LNCaP clone FGC (cell line): ENCODE results near the gene LSP1.

Experiments used
- DNase-seq: peaks from one replicate; pipeline ENCODE4 v3.0.0-alpha.2; 2011; ENCODE audit warnings: low read depth
- H3K4me3 ChIP-seq: 2 replicates; pipeline ENCODE4 v1.5.1; 2011; ENCODE audit warnings: mild to moderate bottlenecking, low read depth, low read length, control low read depth
- TF ChIP-seq, protein P1 (sequence below): IDR thresholded peaks from 2 replicates; pipeline ENCODE4 v1.5.1; 2012; ENCODE audit warnings: mild to moderate bottlenecking; ENCODE audit not compliant: control insufficient read depth, insufficient read depth; ENCODE audit errors: extremely low read depth

The LSP1 gene

DNA sequence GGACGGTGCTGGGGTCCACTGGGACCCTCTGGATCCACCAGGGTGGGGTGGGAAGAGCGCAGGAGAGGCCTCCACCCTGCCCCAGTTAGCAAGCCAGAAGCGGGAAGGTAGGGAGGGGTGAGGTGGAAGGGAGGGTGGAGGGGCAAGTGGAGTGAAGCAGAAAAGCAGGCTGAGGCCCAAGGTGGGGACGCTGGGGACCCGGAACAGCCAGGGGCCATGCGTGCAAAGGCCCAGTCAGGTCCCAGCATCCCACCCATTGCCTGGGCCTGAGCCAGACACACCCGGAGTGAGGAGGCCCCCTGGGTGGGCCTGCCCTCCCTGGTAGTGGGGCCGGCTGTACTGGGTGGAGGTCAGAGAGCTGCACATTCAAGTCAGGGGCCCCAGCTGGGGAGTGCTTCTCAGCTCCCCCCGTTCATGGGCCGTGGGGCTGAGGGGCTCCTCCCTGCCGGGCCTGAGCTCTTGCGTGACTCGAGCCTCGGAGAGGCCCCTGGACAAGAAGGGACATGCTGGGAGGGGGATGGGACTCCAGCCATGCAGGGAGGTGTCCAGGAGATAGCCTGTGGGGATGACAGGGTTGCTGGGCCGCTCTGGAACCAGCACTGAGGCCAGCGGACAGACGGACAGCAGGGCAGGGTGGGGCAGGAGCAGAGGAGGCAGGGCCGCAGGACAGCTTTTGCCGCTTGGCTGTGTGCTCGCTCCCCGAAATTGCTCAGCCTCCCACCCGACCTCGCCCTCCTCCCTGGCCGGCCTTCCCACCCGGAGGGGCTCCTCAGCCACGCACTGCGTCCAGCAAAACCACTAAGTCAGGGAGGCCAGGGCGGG lies 74.4 kb downstream of the LSP1 start:
- H3K4me3 ChIP-seq: no peak overlapping the region
- no peak for DNase-seq
- TF ChIP-seq, protein P1, sequence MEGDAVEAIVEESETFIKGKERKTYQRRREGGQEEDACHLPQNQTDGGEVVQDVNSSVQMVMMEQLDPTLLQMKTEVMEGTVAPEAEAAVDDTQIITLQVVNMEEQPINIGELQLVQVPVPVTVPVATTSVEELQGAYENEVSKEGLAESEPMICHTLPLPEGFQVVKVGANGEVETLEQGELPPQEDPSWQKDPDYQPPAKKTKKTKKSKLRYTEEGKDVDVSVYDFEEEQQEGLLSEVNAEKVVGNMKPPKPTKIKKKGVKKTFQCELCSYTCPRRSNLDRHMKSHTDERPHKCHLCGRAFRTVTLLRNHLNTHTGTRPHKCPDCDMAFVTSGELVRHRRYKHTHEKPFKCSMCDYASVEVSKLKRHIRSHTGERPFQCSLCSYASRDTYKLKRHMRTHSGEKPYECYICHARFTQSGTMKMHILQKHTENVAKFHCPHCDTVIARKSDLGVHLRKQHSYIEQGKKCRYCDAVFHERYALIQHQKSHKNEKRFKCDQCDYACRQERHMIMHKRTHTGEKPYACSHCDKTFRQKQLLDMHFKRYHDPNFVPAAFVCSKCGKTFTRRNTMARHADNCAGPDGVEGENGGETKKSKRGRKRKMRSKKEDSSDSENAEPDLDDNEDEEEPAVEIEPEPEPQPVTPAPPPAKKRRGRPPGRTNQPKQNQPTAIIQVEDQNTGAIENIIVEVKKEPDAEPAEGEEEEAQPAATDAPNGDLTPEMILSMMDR: no peak

DNA sequence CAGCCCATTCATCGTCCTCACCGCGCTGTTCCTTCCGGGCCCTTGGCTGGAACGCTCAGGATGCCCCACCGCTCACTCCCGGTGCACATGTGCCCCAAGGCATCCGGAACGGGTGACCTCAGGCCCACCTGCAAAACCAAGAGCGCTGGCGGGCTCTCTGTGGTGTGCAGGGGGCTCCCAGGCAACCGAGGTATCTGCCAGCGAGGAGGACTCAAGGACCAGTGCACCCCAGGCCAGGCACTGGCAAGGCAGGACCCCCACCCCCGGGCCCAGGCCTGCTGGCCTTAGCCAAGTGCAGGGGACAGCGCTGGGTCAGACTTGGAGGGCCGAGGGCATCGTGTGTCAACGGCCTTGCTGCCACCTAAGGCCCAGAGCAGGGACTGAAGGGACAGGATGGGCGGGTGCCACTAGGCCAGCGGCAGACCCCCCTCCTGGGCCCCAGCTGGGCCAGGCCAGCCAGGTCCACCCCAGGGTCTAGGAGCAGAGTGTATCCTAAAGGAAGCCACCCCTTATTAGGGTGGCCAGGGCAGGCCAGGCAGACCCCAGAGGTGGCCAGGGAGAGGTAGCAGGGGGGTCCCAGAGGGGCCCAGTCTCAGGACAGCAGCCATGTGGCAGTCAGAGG lies 75.1 kb downstream of the LSP1 start:
- no peak for DNase-seq
- TF ChIP-seq, protein P1: no peak
- no peak overlapping the region for H3K4me3 ChIP-seq

DNA sequence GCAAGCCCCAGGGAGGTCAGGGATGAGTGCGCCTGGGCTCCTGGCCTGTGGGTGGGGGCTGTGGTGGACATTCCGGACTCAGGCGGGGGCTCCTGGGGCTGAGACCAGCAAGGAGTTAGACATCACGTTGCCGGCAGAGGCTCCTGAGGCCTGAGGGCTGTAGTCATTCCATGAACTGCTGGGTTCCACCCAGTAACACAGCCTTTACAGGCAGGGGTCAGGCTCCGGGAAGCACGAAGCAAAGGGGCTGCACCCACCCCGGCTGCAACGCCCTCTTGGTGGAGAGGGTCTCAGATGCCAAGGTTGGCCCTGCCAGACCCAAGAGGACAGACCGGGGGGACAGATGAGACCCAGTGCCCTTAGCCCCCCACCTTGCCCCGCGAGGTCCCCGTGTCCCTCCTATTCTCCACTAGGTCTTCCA lies 75.6 kb downstream of the LSP1 start:
- TF ChIP-seq, protein P1: no peak
- DNase-seq: no peak
- no peak overlapping the region for H3K4me3 ChIP-seq

DNA sequence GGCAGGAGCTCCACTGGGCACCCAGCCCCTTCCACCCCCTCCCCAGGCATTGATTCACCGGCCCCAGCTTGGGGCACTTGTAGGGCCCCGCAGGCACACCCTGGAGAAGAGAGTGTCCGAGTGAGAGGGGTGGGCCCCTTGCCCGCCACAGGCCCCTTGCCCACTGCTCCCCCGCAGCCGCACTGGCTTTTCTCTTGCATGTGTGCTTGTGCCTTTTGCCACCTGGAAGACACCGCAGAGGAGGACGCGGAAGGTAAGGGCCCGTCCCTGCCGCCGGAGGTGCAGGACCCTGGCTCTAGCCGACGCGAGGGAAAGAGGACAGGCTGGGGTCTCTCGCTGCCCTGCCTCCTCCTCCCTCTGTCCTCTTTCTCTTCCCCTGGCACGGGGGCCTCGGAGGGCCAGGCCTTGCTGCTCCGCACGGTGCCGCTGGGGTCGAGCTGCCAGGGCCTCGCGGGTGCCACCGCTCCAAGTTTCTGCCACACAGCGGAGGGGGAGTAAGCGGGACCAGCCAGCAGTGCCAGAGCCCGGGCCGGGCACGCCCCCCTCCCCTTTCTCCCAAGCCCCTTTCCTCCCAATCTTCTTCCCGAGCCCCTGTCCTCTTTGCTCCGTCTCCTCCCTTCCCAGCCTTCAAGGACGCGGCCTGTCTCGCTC lies 76.1 kb downstream of the LSP1 start:
- H3K4me3 ChIP-seq: no peak overlapping the region
- TF ChIP-seq, protein P1: no peak
- no peak for DNase-seq

DNA sequence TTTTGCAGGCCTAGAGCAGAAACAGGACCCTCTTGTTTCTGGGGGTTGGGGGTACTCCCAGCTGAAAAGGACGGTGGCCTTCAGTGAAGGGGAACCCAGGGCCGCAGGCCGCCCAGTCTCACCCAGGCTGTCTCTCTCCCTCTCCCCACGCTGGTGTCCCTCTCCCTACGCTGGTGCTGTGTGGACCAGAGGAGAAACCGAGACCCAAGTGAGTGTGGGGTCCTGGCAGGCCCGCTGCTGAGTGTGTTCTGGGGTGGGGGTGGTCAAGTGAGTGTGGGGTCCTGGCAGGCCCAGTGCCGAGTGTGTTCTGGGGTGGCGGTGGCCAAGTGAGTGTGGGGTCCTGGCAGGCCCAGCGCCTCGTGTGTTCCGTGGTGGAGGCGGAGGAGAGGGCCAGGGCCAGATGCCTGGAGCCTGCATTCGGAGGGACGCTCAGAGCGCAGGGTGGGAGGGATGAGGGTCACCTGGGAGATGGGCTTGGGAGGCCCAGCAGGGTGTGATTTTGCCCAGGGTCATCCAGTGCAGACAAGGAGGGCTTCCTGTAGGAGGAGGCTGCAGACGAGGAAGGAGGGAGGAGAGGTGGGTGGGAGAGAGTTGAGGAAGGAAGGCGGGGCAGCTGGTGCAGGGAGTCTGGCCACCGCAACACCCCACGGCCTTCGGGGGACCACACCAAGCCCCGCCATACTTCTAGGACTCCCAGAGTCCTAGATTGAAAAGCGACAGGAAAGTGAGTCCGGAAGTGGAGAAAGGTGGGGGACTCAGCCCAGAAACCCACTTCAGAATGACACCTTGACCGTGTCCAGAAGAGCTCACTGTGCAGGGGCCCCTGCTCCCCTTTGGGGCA lies 77.0 kb downstream of the LSP1 start:
- no peak for DNase-seq
- TF ChIP-seq, protein P1: no peak

DNA sequence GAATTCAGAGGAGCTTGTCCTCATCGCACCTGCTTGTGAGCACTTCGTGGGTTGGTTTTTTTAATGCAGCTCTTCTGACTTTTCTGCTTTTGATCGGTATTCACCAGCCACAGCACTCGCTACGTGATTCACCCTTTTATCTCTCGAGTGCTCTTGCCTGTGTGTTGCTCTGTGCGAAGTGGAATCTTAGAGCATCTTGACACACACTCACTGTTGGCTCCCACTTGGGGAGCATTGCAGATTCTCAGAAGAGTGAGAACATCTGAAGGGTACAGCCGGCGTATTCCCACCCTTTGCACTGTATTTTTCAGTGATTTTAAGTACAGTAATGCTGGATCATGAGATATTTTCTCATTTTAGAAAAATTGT lies 77.6 kb downstream of the LSP1 start:
- no peak for DNase-seq
- TF ChIP-seq, protein P1: no peak
- H3K4me3 ChIP-seq: no peak overlapping the region

More for the DNA sequence above, 77.0 kb downstream of the LSP1 start:
- no peak overlapping the region for H3K4me3 ChIP-seq
